Type B pancreatic cell (in vitro differentiated cells): ENCODE results near the gene TTLL8. TPM values are rescaled to one million over a fixed set of nuclear protein-coding genes. Genes with fewer than 3 reads are reported as not detected.
"Not testable (repeated sequence)": the region's sequence is repeated elsewhere in the genome, so short reads cannot be mapped to it uniquely, and the experiment has no call there.

Source experiments
- DNase-seq: peaks from one replicate; pipeline ENCODE4 v3.0.0; 2021; ENCODE audit warnings: mixed read lengths; ENCODE audit not compliant: unreplicated experiment; ENCODE audit errors: extremely low spot score
- H3K27ac Mint-ChIP-seq: 2 replicates; pipeline ENCODE4 v1.8.0; 2021; ENCODE audit warnings: mild to moderate bottlenecking, mixed read lengths
- H3K27me3 Mint-ChIP-seq: 2 replicates; pipeline ENCODE4 v1.8.0; 2021; ENCODE audit warnings: mixed read lengths
- H3K36me3 Mint-ChIP-seq: 2 replicates; pipeline ENCODE4 v1.8.0; 2021; ENCODE audit warnings: mixed read lengths
- H3K4me1 Mint-ChIP-seq: one replicate; pipeline ENCODE4 v1.8.0; 2021; ENCODE audit warnings: mixed read lengths; ENCODE audit not compliant: unreplicated experiment
- H3K4me3 Mint-ChIP-seq: 2 replicates; pipeline ENCODE4 v1.8.0; 2021; ENCODE audit warnings: mild to moderate bottlenecking, mixed read lengths
- H3K9me3 Mint-ChIP-seq: 2 replicates; pipeline ENCODE4 v1.8.0; 2021; ENCODE audit warnings: mixed read lengths
- total RNA-seq: library from RNA; stranded (reverse); gene quantifications from 2 replicates; pipeline ENCODE4 v1.2.1, GENCODE V29; 2021; ENCODE audit warnings: low replicate concordance
- TF ChIP-seq, protein P1 (sequence below): fragments of 200-600 bp; sonication (generic); conservative IDR thresholded peaks from 2 replicates; pipeline ENCODE4 v1.5.0; 2021; ENCODE audit warnings: antibody characterized with exemption, mild to moderate bottlenecking

The TTLL8 gene
- total RNA-seq, 1 donor from 2014 or later = not detected

DNA sequence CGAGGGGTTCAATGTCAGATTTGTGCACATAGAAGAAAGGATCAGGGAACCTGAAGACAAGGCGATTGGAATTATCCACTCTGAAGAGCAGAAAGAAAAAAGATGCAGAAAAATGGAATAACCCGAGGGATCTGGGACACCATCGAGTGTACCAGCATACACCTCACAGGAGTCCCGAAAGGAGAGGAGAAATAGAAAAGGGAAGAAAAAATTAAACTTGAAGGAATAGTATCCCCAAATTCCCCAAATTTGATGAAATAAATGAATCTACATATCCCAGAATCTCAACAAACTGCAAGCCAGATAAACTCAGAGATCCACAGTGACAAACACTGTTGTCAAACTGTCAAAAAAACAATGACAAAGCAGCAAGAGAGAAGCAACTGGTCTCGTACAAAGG lies 66.9 kb downstream of the TTLL8 start:
- H3K27ac Mint-ChIP-seq = no peak overlapping the region
- no peaks in the 10 kb centered on the region for H3K4me1 Mint-ChIP-seq
- peaks cover 29% of the 10 kb centered on the region for H3K27me3 Mint-ChIP-seq
- H3K36me3 Mint-ChIP-seq = peaks cover 3% of the 10 kb centered on the region
- H3K4me3 Mint-ChIP-seq = no peak overlapping the region
- H3K9me3 Mint-ChIP-seq = peaks cover 14% of the 10 kb centered on the region
- TF ChIP-seq, protein P1, sequence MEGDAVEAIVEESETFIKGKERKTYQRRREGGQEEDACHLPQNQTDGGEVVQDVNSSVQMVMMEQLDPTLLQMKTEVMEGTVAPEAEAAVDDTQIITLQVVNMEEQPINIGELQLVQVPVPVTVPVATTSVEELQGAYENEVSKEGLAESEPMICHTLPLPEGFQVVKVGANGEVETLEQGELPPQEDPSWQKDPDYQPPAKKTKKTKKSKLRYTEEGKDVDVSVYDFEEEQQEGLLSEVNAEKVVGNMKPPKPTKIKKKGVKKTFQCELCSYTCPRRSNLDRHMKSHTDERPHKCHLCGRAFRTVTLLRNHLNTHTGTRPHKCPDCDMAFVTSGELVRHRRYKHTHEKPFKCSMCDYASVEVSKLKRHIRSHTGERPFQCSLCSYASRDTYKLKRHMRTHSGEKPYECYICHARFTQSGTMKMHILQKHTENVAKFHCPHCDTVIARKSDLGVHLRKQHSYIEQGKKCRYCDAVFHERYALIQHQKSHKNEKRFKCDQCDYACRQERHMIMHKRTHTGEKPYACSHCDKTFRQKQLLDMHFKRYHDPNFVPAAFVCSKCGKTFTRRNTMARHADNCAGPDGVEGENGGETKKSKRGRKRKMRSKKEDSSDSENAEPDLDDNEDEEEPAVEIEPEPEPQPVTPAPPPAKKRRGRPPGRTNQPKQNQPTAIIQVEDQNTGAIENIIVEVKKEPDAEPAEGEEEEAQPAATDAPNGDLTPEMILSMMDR = no peak
- DNase-seq = no peak

DNA sequence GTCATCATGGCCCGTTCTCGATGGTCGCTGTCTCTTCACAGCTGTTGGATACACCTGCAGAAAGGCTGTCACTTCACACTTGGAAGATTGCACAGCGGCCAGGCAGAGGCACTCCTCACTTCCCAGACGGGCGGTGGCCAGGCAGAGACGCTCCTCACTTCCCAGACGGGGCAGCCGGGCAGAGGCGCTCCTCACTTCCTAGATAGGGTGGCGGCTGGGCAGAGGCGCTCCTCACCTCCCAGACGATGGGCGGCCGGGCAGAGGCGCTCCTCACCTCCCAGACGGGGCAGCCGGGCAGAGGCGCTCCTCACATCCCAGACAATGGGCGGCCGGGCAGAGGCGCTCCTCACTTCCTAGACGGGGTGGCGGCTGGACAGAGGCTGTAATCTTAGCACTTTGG lies 68.3 kb downstream of the TTLL8 start:
- not testable (repeated sequence) for H3K4me1 Mint-ChIP-seq, H3K4me3 Mint-ChIP-seq, H3K27ac Mint-ChIP-seq, H3K36me3 Mint-ChIP-seq, DNase-seq
- peaks cover 21% of the 10 kb centered on the region for H3K9me3 Mint-ChIP-seq
- H3K27me3 Mint-ChIP-seq = peaks cover 42% of the 10 kb centered on the region

DNA sequence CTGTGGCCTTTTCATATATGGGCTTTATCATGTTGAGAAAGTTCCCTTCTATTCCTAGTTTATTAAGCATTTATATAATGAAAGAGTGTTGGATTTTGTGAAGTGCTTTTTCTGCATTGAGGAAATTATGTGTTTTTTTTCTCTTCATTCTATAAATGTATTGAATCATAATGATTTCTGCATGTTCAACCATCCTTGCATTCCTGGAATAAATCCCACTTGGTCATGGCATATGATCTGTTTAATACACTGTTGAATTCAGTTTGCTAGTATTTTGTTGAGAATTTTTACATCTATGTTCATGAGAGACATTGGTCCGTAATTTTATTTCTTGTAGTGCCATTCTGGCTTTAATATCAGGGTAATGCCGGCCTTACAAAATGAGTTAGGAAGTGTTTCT lies 71.8 kb downstream of the TTLL8 start:
- Mint-ChIP-seq H3K9me3 (peaks cover 18% of the 10 kb centered on the region), H3K27me3 (peaks cover 50% of the 10 kb centered on the region)

DNA sequence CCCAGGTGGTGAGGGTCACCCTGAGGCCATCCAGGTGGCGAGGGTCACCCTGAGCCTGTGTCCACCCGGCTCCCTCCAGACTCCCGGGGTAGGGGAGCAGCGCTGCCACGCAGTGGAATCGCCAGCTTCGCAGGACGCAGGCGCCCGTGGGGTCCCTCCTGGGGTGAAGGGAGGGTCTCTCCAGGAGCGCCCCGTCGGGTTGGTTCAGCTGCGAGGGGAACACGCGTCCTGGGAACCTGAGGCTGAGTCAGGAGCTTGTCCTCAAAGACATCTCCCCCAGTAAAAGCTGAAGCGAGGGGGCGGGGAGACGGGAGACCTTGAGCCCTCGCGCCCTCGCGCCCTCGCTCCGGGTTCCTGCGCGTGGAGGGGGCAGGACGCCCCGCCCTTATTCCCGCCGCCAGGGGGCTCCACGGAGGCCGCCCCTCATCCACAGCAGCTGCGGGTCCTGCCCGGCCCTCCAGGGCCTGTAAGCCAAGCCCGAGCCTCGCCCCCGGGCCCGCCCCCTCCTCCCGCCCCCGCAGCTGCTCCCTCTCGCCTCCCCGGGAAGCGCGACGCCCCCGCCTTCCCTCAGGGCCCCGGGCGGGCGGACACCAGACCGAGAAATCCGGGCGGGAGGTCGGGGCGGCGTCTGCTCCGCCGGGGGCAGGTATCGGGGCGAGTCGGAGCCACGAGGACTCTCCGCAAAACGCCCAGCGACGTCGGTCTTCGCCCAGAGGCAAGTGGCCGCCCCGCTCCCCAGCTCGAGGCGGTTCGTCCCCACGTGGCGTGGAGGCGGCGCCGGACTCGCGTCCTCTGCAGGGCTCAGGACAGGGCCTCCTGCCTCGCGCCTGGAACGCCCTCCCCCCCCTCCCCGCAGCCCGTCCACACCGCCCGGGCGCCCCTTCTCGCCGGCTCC lies 74.7 kb downstream of the TTLL8 start:
- H3K36me3 Mint-ChIP-seq = no peaks in the 10 kb centered on the region
- TF ChIP-seq, protein P1 = peak; percentile 70
- no peaks in the 10 kb centered on the region for H3K4me1 Mint-ChIP-seq
- H3K9me3 Mint-ChIP-seq = peaks cover 18% of the 10 kb centered on the region
- H3K4me3 Mint-ChIP-seq = no peak overlapping the region
- H3K27ac Mint-ChIP-seq = no peak overlapping the region
- no peak for DNase-seq
- peaks cover 59% of the 10 kb centered on the region for H3K27me3 Mint-ChIP-seq

More for the DNA sequence above, 71.8 kb downstream of the TTLL8 start:
- Mint-ChIP-seq H3K4me1 (no peaks in the 10 kb centered on the region), H3K27ac (no peak overlapping the region), H3K4me3 (no peak overlapping the region), H3K36me3 (no peaks in the 10 kb centered on the region)
- no peak for DNase-seq
- TF ChIP-seq, protein P1 = no peak

DNA sequence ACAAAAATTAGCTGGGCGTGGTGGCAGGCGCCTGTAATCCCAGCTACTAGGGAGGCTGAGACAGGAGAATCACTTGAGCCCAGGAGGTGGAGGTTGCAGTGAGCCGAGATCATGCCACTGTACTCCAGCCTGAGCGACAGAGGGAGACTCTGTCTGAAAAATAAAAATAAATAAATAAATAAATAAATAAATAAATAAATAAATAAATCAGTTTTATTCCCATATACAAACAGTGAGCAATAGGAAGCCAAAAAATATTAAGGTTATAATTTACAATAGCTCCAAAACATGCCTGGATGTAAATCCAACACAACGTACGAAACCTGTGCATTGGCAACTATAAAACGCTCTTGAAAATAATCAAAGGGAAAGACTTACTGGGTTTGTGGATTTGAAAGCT lies 76.3 kb downstream of the TTLL8 start:
- not testable (repeated sequence) for H3K4me1 Mint-ChIP-seq, H3K27ac Mint-ChIP-seq, H3K36me3 Mint-ChIP-seq, H3K4me3 Mint-ChIP-seq, DNase-seq
- H3K9me3 Mint-ChIP-seq = peaks cover 18% of the 10 kb centered on the region
- H3K27me3 Mint-ChIP-seq = peaks cover 55% of the 10 kb centered on the region

DNA sequence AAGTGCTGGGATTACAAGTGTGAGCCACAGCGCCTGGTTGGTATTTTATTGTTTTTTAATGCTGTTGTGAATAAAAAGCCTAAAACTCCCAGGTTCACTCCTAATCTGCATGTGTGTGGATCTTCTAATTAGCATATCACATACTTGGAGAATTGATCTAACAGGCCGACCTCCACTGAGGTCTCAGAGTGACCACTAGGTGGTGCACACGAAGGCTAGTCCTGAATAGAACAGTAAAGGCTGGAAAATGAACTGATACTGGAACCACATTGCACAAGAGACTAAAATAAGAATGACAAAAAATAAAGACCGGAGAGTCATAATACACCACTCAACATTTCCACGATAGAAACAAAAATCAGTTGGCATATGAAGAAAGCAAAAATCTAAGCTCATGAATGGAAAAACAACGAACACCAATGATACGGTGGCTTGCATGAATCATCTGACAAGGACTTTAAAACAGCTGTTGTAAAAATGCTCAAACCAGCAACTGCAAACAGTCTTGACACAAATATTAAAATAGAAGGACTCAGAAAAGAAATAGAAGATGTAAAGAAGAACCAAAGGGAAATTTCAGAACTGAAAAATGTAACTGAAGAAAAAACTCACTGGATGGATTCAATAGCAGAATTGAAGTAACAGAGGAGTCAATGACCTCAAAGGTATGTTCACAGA lies 78.4 kb downstream of the TTLL8 start:
- H3K4me1 Mint-ChIP-seq = peaks cover 6% of the 10 kb centered on the region
- H3K9me3 Mint-ChIP-seq = peaks cover 8% of the 10 kb centered on the region
- no peak overlapping the region for H3K27ac Mint-ChIP-seq
- no peaks in the 10 kb centered on the region for H3K36me3 Mint-ChIP-seq
- H3K4me3 Mint-ChIP-seq = no peak overlapping the region
- H3K27me3 Mint-ChIP-seq = peaks cover 41% of the 10 kb centered on the region
- DNase-seq = no peak
- TF ChIP-seq, protein P1 = peak; percentile 80
